ENCODE measurements around the gene SLK.

Gene SLK

DNA sequence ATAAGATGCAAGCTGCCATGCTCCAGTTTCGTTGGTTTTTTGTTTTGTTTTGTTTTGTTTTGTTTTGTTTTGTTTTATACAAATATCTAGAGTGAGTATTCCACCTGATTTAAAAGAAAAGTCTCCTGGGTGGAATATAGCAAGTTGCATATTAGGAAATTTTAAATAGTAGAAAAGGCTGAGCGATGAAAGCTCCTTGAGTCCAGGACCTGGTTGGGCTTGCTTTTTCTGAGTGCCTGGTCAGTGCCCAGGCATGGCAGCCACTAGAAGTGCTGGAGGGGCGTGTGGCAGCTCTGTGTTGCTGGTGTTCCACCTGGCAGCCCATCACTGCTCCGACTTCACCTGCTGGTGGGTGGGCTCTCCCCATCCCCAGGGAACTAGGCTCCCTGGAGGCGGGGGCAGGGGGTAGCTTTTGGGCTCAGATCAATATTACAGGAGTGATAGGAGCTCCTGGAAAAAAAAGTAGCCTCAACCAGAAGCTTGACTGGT lies 110.8 kb downstream of the SLK start:
- no peak overlapping the region for H3K4me3 ChIP-seq
- H3K4me1 ChIP-seq, result no peaks in the 10 kb centered on the region
- no peak for DNase-seq
- TF ChIP-seq, protein P1, sequence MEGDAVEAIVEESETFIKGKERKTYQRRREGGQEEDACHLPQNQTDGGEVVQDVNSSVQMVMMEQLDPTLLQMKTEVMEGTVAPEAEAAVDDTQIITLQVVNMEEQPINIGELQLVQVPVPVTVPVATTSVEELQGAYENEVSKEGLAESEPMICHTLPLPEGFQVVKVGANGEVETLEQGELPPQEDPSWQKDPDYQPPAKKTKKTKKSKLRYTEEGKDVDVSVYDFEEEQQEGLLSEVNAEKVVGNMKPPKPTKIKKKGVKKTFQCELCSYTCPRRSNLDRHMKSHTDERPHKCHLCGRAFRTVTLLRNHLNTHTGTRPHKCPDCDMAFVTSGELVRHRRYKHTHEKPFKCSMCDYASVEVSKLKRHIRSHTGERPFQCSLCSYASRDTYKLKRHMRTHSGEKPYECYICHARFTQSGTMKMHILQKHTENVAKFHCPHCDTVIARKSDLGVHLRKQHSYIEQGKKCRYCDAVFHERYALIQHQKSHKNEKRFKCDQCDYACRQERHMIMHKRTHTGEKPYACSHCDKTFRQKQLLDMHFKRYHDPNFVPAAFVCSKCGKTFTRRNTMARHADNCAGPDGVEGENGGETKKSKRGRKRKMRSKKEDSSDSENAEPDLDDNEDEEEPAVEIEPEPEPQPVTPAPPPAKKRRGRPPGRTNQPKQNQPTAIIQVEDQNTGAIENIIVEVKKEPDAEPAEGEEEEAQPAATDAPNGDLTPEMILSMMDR (IDR thresholded peaks at IDR 0.05), result no peak
- H3K36me3 ChIP-seq, result no peaks in the 10 kb centered on the region
- H3K27me3 ChIP-seq, result peaks cover 0 to 5% of the 10 kb centered on the region in 2 donors
- no peak overlapping the region for H3K27ac ChIP-seq
- no peaks in the 10 kb centered on the region for H3K9me3 ChIP-seq
- intact Hi-C loops (cut with DNase I; ENCODE audit: low total_unique reads), result no loop called here
